Measurements from ENCODE around the gene CYTIP.

The CYTIP gene

DNA sequence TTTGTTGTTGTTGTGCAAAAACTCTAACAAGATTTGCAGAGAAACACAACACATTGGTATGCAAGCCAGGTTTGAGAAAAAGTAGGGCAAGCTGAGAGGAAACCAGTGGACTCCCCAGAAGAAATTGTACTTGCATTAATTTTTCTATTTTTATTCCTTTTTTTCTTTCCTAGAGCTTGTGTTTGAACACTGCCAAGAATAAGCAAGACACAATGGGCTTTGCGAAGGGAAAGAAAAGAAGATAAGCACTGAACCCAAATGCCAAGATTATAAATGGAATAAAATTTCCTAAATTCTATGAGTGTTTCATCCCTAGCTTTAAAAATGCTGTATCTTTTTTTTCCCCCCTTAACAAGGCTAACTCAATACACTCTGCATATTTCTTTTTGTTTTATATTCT, 17.0 kb upstream of the CYTIP start:
- DNase-seq = no peak

DNA sequence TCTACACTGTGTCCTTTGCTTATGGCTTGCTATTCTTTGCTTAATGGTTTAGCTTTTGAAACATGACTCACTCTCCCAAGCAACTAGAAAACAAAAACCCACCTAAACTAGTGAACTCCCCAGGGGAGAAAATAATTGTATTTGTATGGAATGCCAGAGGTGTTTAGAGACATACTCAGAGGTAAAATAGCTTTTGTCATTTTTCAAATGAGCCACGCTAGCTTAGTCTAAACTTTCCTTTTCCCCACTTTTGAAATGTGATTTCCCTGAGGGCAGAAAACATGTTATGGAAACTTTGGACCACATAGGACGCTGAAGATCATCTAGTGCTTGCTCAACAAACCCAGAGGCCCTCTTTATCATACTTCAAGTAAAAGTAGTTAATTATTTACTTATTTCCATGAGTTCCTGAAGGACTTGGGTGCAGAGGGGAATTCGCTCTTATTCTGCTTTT, 16.5 kb upstream of the CYTIP start:
- no peak for DNase-seq

DNA sequence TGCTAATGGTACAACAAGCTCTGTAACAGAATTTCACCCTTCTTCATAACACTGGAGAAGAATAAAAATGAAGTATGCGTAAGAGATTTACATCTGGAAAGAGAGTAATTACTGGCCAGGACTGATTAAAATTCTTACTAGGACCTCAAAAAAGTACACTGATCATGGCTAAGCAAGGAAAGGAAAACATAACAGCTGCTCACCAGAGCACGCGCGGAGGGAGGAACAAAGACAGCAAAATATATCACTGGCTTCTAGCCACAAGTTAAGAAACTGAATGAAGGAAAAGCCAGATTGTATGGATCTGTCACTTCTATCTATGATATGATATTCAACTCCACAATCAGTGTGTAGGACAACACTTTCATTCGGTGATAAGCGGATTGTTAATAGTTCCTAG, 15.6 kb upstream of the CYTIP start:
- no peak for DNase-seq

DNA sequence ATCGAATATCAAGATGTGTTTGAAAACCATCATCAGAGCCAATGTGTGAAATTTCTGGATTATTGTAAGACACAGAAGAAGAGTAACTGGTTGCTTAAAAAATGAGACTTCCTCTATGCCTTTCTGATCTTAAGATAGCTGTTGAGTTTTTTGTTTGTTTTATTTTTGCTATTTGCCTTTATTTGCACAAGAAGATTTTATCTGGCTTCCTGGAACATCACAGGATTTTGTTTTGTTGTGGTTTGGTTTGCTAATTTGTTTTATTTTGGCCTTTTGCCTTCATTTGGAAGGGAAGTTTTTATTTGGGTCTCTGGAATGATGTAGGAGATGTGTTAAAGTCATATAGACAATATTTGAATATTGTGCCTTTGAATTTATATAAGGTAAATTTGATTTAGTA, 3.9 kb upstream of the CYTIP start:
- DNase-seq = no peak

GRCh38 chr2:157447031-157447430, 3.1 kb upstream of the CYTIP start:
- no peak for DNase-seq

DNA sequence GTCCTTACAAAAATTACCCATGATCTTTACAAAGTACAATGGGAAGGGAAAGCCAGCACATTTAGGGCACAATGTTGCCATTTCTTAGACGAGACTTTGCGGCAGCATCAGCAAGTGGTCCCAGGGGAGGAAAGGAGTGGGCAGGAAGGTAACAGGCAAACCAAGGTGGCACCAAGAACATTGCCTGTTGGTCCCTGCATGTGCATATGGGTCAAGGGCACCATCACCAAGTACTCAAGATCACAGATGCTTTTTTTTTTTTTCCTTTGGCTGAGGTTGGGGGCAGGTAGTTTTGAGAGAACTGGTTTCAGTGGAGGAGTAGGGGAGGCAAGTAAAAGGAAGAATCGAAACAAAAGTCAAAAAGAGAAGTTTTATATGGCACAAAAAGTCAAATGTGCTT, 752 bp upstream of the CYTIP start:
- no peak for DNase-seq

DNA sequence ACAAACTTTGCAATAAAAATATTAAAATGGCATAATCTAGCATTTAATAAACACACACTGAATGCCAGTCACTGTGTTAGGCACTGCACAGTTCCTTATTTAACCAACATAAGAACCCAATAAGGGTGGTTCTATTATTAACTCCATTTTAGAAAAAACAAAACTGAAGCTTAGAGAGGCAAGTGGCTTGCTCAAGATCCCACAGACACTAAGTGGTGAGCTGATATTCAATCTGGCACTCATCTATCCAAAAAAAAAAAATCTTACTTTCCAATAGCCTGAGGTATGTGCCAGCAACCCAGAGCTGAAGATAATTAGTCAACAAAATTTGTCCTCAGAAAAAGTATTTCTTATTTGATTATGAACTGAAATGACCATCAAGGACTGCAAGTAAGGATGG, 799 bp downstream of the CYTIP start:
- DNase-seq = no peak

GRCh38 chr2:157442636-157443035, 1.3 kb downstream of the CYTIP start:
- no peak for DNase-seq

DNA sequence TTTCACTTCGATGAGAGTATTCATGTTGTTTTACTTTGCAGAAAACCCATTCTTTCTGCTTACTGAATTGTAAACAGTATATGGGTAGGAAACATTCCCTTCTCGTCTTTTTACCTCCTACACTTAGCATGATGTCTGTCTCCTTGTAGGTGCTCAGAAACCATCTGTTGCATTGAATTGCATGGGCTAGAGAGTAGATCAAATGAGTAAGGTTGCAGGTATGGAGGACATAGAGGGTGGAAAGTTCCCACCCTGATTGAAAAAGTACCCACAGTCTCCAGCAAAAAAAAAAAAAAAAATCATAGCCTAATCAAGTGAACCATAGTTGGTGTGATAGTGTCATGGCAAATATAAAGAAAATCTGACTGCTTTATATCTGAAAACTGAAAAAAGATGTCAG, 1.7 kb downstream of the CYTIP start:
- no peak for DNase-seq

GRCh38 chr2:157441072-157441454, 2.8 kb downstream of the CYTIP start:
- no peak for DNase-seq

- no peak for DNase-seq
Measured at GRCh38 chr2:157440404-157441071, 3.4 kb downstream of the CYTIP start.

DNA sequence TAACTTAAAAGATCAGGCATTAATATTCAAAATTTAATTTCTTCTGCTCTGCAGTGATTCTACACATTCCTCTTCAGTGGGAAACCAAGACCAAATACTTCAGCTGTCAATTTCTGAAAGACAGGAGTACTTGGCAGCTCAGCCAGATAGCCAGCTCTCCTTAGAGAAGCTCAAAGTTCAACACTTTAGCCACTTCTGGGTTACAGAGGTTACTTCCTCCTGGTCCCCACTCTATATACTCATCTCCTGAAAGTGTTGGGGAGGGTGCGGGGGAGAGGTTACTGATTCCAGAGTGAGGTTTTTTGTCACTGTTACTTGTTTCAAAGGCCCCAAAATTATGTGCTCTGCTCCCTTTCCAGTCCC, 4.1 kb downstream of the CYTIP start:
- DNase-seq = no peak

DNA sequence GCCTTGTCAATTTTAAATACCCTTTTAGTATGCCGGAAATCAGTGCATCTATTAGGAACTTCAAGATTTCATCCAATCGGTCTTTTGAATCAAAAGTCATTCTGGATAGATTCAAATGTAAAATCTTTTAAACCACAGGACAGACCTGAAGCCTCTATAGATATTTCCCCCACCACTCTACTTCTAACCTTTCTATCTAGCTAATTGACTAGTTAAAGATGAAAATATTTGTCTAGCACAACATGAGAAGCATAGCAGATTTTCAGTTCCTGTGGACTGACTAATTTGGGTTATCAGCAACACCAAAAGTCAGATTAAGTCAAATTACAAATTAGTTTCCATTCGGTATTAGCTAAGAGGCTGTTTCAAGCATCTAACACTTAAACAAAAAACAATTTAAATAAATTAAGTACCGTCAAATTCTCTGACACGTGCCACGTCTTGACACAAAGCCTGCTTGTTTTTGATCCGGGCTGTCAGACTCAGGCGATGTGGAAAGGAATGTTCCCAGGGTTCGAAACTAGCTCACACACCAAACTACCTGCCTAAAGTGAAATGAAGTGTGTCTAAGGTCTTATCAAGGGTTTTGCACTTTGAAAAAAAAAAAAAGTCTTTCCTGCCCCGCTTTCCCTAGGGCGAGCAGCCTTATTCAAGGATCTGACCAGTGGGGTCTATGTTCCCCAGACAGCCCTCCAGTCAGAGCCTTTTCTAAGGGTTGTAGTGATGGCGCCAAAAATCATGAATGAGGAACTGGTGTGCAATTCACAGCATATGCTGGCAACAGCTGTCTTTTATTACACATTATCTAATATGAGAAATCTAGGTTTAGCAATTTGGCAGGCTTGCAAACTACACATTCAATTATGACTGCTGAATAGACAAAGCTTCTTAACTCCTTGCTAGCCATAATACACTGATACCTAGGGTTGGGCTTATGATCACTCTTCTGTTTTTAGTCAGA, 4.7 kb downstream of the CYTIP start:
- no peak for DNase-seq

DNA sequence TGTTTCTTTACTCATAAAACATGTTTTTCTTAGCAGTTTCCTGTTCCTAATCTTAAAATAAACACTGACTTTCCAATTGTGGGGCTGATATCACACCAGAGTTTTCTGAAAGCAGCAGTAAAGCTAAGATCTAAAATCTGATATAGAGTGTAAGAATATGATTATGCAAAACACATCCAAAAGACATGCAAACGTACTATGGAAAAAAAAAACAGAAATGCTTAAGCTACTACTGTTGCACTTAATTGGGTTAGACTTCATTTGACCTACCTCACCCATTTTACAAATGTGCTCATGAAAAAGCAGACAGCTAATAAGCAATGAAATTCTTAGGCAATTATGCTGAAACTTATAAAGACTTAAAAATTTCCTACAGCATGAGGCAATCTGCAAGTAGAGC, 10.5 kb downstream of the CYTIP start:
- peak; percentile 84 for DNase-seq

- DNase-seq = no peak
Measured at GRCh38 chr2:157432475-157433106, 11.3 kb downstream of the CYTIP start.

GRCh38 chr2:157431176-157431575, 12.7 kb downstream of the CYTIP start:
- no peak for DNase-seq

DNA sequence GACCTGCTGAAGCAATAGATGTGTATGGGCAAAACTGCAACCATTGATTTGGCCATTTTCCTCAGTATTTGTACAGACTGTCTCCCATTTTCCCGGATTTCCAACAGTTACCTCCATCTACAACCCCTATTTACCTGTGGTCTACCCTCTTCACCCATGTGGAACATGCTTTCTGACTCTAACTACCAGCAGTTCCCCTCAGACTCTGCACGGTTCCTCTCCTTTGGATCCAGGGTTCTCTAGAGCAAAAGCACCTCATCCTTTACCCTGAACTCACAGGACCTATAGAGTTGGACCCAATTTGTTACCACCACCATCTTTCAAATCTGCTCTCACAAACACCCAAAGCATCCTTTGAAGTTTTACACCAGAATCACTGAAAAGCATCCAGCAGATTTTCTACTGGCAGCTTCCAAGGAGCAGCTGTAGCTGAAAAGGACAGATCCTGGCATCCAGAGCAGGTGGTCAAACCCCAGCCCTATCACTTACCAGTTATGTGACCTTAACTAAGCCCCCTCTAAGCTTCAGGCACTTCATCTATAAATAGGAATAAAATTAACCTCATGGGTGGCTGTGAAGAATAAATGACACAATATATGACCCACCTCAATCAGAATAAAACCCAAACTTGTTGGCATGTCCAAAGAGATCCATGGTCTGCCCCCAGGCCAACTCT, 15.3 kb downstream of the CYTIP start:
- no peak for DNase-seq

GRCh38 chr2:157427922-157428303, 16.0 kb downstream of the CYTIP start:
- DNase-seq = no peak

GRCh38 chr2:157427003-157427921, 16.6 kb downstream of the CYTIP start:
- no peak for DNase-seq

DNA sequence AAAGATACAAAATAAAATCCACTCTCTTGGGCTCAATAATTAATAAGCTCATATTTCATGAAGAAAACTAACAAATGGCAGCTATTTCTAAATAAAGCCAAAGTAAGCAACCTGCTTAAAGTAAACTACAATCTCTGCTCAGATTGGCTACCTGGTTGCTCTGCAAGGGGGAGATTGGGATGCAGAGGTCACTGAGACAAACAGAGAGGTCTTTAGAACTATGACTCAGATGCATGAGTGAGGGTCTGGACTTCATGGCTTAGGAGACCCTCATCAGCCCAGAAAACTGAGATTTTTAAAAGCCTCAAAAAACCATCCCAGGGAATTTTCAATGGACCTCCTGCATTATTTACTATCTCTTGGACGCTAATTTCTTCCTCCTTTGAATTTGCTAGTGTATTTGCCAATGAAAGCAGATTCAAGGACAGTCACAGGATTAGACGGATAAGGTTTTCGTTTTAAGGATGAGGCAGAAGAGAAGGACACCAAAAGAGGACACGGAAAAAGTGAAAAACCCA, 17.4 kb downstream of the CYTIP start:
- DNase-seq = no peak

DNA sequence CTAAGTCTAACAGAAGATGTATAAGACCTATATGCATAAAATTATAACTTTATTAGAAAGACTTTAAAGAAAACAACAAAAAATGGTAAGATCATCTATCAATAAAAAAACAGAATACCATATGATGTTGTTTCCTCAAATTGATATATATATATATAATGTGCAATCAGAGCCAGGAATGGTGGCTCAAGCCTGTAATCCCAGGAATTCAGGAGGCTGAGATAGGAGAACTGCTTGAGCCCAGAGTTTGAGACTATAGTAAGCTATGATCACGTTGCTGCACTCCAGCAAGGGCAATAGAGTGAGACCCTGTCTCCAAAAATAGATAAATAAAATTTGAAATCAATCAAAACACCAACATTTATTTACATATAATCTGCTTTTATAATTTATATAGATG, 19.5 kb downstream of the CYTIP start:
- no peak for DNase-seq

DNA sequence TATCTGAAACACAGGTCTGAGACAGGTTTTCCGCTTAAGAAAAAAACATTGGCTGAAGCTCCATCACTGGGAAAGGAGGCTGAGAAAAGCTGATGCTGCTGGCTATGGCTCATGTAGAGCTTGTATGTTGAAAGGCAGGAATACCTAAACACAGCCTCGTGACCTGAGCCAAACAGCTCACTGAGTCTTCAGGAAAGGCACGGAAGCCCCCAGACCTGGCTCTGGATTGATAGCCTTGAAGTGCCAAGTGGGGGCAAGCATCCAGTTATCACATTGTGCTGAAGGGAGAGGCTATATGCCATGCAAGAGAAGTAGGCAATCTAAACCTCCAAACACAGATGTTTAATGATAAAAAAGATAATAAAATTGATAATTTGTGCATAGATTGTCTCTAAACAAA, 21.9 kb downstream of the CYTIP start:
- DNase-seq = no peak
